GM12892 (cell line): ENCODE measurements around the gene TAF9B.
"Not testable (repeated sequence)": the region's sequence is repeated elsewhere in the genome, so short reads cannot be mapped to it uniquely, and the experiment has no call there.

Experiments
- POLR2A ChIP-seq: IDR thresholded peaks from 2 replicates; pipeline ENCODE4 v1.6.1; 2011; ENCODE audit warnings: low read depth, low read length, control low read depth
- POLR2AphosphoS5 ChIP-seq: IDR thresholded peaks from 2 replicates; pipeline ENCODE4 v1.6.1; 2011; ENCODE audit warnings: low read depth, low read length, control low read depth
- TAF1 ChIP-seq: IDR thresholded peaks from 2 replicates; pipeline ENCODE4 v1.6.1; 2011; ENCODE audit warnings: low read depth, mild to moderate bottlenecking, control low read depth, low read length, borderline replicate concordance

DNA sequence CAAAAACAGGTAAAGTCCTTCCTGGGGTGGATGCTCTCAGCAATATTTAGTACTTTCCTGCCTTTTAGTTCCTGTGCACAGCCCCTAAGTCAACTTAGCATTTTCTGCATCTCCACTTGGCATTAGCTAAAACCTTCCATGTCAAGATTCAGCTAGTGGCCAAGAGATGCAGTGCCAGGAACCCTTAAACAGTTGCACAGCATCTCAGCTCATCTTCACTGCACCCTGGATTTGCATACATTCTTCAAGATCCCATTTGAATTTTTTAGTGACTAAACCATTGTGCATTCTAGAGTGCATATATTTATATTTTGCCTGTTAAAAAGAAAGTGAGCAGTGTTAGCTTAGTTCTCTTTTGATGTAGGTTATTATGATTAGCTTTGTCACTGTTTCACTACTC is 13.7 kb downstream of the TAF9B start:
- TF ChIP-seq POLR2A, POLR2AphosphoS5, TAF1: not testable (repeated sequence)
